Activated T-helper 17 cell treated with anti-CD3 and anti-CD28 coated beads, Interleukin-2, amount 50 U/mL, for 72 hours (primary cell): ENCODE results near the gene AP1M1. TPM values are rescaled to one million over a fixed set of nuclear protein-coding genes. Genes with fewer than 3 reads are reported as not detected.
A peak's percentile ranks its signal among the peaks of the same experiment; 100 is the strongest.

Source experiments
- ATAC-seq: fragments of 150-1000 bp; cut with Tn5 transposase; replicated peaks from 2 replicates; pipeline ENCODE4 v1.10.0; 2021; ENCODE audit warnings: mild to moderate bottlenecking, moderate library complexity
- H3K27ac Mint-ChIP-seq: one replicate; pipeline ENCODE4 v1.8.0; 2022; ENCODE audit warnings: mixed read lengths
- H3K27me3 Mint-ChIP-seq: one replicate; pipeline ENCODE4 v1.8.0; 2022; ENCODE audit warnings: mixed read lengths
- H3K36me3 Mint-ChIP-seq: one replicate; pipeline ENCODE4 v1.8.0; 2022; ENCODE audit warnings: low read depth, mild to moderate bottlenecking, mixed read lengths
- H3K4me1 Mint-ChIP-seq: one replicate; pipeline ENCODE4 v1.8.0; 2022; ENCODE audit warnings: mixed read lengths
- H3K4me3 Mint-ChIP-seq: one replicate; pipeline ENCODE4 v1.8.0; 2022; ENCODE audit warnings: mild to moderate bottlenecking, mixed read lengths
- H3K9me3 Mint-ChIP-seq: one replicate; pipeline ENCODE4 v1.8.0; 2022; ENCODE audit warnings: mixed read lengths
- total RNA-seq, 2 donors: library from RNA; stranded (reverse); gene quantifications; one replicate each; pipeline ENCODE4 v1.2.3, GENCODE V29; 2022

Gene AP1M1
- total RNA-seq, 2 donors from 2014 or later, result 103 to 110 TPM

GRCh38 chr19:16226878-16227836 lies 29.4 kb downstream of the AP1M1 start:
- Mint-ChIP-seq H3K27ac (no peak overlapping the region), H3K9me3 (no peaks in the 10 kb centered on the region), H3K4me1 (peaks cover 5% of the 10 kb centered on the region), H3K4me3 (no peak overlapping the region), H3K27me3 (no peaks in the 10 kb centered on the region), H3K36me3 (peaks cover 57% of the 10 kb centered on the region)
- no peak for ATAC-seq

GRCh38 chr19:16227837-16228636 lies 30.3 kb downstream of the AP1M1 start:
- Mint-ChIP-seq H3K4me3 (no peak overlapping the region), H3K36me3 (peaks cover 57% of the 10 kb centered on the region), H3K27me3 (no peaks in the 10 kb centered on the region), H3K27ac (no peak overlapping the region), H3K9me3 (no peaks in the 10 kb centered on the region), H3K4me1 (peaks cover 5% of the 10 kb centered on the region)
- ATAC-seq, result no peak

GRCh38 chr19:16228637-16229321 lies 31.1 kb downstream of the AP1M1 start:
- H3K27me3 Mint-ChIP-seq, result no peaks in the 10 kb centered on the region
- H3K4me3 Mint-ChIP-seq, result no peak overlapping the region
- no peak overlapping the region for H3K27ac Mint-ChIP-seq
- peaks cover 53% of the 10 kb centered on the region for H3K36me3 Mint-ChIP-seq
- peaks cover 5% of the 10 kb centered on the region for H3K4me1 Mint-ChIP-seq
- no peak for ATAC-seq
- no peaks in the 10 kb centered on the region for H3K9me3 Mint-ChIP-seq

GRCh38 chr19:16229322-16229641 lies 31.6 kb downstream of the AP1M1 start:
- Mint-ChIP-seq H3K27me3 (no peaks in the 10 kb centered on the region), H3K4me3 (no peak overlapping the region), H3K4me1 (peaks cover 5% of the 10 kb centered on the region), H3K9me3 (no peaks in the 10 kb centered on the region), H3K36me3 (peaks cover 49% of the 10 kb centered on the region), H3K27ac (no peak overlapping the region)
- no peak for ATAC-seq

GRCh38 chr19:16232127-16232526 lies 34.4 kb downstream of the AP1M1 start:
- no peak for ATAC-seq
- Mint-ChIP-seq H3K4me1 (peaks cover 9% of the 10 kb centered on the region), H3K9me3 (no peaks in the 10 kb centered on the region), H3K27me3 (no peaks in the 10 kb centered on the region), H3K27ac (peak overlapping the region; percentile 56), H3K36me3 (peaks cover 56% of the 10 kb centered on the region), H3K4me3 (no peak overlapping the region)

- Mint-ChIP-seq H3K27me3 (no peaks in the 10 kb centered on the region), H3K27ac (peak overlapping the region; percentile 56), H3K36me3 (peaks cover 56% of the 10 kb centered on the region), H3K4me1 (peaks cover 9% of the 10 kb centered on the region), H3K9me3 (no peaks in the 10 kb centered on the region), H3K4me3 (no peak overlapping the region)
- no peak for ATAC-seq
These were observed 34.9 kb downstream of the AP1M1 start for GRCh38 chr19:16232568-16232967.

GRCh38 chr19:16233081-16233776 lies 35.5 kb downstream of the AP1M1 start:
- ATAC-seq, result no peak
- no peaks in the 10 kb centered on the region for H3K9me3 Mint-ChIP-seq
- H3K27ac Mint-ChIP-seq, result peak overlapping the region; percentile 56
- no peaks in the 10 kb centered on the region for H3K27me3 Mint-ChIP-seq
- no peak overlapping the region for H3K4me3 Mint-ChIP-seq
- H3K36me3 Mint-ChIP-seq, result peaks cover 56% of the 10 kb centered on the region
- H3K4me1 Mint-ChIP-seq, result peaks cover 12% of the 10 kb centered on the region

GRCh38 chr19:16233836-16234551 lies 36.3 kb downstream of the AP1M1 start:
- Mint-ChIP-seq H3K27ac (no peak overlapping the region), H3K9me3 (no peaks in the 10 kb centered on the region), H3K4me1 (peaks cover 14% of the 10 kb centered on the region), H3K27me3 (no peaks in the 10 kb centered on the region), H3K36me3 (peaks cover 56% of the 10 kb centered on the region), H3K4me3 (no peak overlapping the region)
- ATAC-seq, result no peak

- Mint-ChIP-seq H3K4me3 (no peak overlapping the region), H3K4me1 (peaks cover 10% of the 10 kb centered on the region), H3K36me3 (peaks cover 50% of the 10 kb centered on the region), H3K9me3 (no peaks in the 10 kb centered on the region), H3K27ac (no peak overlapping the region), H3K27me3 (no peaks in the 10 kb centered on the region)
- ATAC-seq, result no peak
These were observed 37.1 kb downstream of the AP1M1 start for GRCh38 chr19:16234552-16235445.

- Mint-ChIP-seq H3K27ac (no peak overlapping the region), H3K9me3 (no peaks in the 10 kb centered on the region), H3K36me3 (peaks cover 38% of the 10 kb centered on the region), H3K27me3 (no peaks in the 10 kb centered on the region), H3K4me3 (no peak overlapping the region), H3K4me1 (peaks cover 9% of the 10 kb centered on the region)
- ATAC-seq, result no peak
These were observed 38.3 kb downstream of the AP1M1 start for GRCh38 chr19:16235811-16236652.

GRCh38 chr19:16244091-16244490 lies 46.4 kb downstream of the AP1M1 start:
- peaks cover 7% of the 10 kb centered on the region for H3K4me1 Mint-ChIP-seq
- no peaks in the 10 kb centered on the region for H3K27me3 Mint-ChIP-seq
- no peaks in the 10 kb centered on the region for H3K9me3 Mint-ChIP-seq
- H3K36me3 Mint-ChIP-seq, result no peaks in the 10 kb centered on the region
- ATAC-seq, result no peak
- H3K4me3 Mint-ChIP-seq, result no peak overlapping the region
- no peak overlapping the region for H3K27ac Mint-ChIP-seq
